ENCODE measurements around the gene KCTD11. TPM values are rescaled to one million over a fixed set of nuclear protein-coding genes. Genes with fewer than 3 reads are reported as not detected.

Gene KCTD11
- total and polyA plus RNA-seq, 2 experiments from 2014 or later = 2.2 to 7.7 TPM

DNA sequence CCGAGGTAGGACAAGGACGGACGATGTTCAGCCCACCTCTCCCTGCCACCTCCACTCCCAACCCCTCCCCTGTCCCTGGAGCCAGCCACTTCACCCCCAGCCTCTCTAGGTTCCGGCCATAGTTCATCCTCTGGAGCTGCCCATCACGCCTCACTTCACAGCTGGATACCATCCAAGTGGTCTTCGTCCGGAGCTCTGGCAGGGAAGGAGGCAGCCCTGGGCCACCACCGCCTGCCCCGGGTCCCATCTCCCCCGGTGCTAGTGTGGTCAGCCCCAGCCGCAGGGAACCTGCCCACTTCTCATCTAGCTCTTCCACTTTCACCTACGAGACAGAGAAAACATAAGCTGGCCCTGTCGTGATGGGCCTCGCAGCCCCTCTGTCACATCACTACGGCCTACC, 30.5 kb upstream of the KCTD11 start:
- H3K4me3 Mint-ChIP-seq = no peak overlapping the region
- no peak overlapping the region for H3K27ac Mint-ChIP-seq
- H3K4me1 Mint-ChIP-seq = peaks cover under 1% of the 10 kb centered on the region; the same call in 1 of the 3 replicates
- DNase-seq (ENCODE audit: low spot score) (no peak), ATAC-seq (no peak)
- H3F3A ChIP-seq (replicated peaks; ENCODE audit: low read depth) = peaks cover 21% of the 10 kb centered on the region; the same call in 1 of the 2 replicates
- H3K36me3 Mint-ChIP-seq (ENCODE audit: low read depth) = peaks cover 75% of the 10 kb centered on the region
- H4K20me1 ChIP-seq (replicated peaks; ENCODE audit: insufficient read depth) = no peaks in the 10 kb centered on the region
- H3K27ac ChIP-seq (ENCODE audit: low read depth) = no peak overlapping the region
- H3K4me1 ChIP-seq (ENCODE audit: insufficient read depth) = no peaks in the 10 kb centered on the region; the same call in 1 of the 2 replicates
- H3K79me2 ChIP-seq (replicated peaks; ENCODE audit: insufficient read depth) = no peaks in the 10 kb centered on the region
- peaks cover 6% of the 10 kb centered on the region for H3K27me3 Mint-ChIP-seq (ENCODE audit: insufficient read depth, low read depth, poor library complexity)
- TF ChIP-seq NANOG (IDR thresholded peaks at IDR 0.05; ENCODE audit: borderline replicate concordance) = no peak
- TF ChIP-seq, protein P1, sequence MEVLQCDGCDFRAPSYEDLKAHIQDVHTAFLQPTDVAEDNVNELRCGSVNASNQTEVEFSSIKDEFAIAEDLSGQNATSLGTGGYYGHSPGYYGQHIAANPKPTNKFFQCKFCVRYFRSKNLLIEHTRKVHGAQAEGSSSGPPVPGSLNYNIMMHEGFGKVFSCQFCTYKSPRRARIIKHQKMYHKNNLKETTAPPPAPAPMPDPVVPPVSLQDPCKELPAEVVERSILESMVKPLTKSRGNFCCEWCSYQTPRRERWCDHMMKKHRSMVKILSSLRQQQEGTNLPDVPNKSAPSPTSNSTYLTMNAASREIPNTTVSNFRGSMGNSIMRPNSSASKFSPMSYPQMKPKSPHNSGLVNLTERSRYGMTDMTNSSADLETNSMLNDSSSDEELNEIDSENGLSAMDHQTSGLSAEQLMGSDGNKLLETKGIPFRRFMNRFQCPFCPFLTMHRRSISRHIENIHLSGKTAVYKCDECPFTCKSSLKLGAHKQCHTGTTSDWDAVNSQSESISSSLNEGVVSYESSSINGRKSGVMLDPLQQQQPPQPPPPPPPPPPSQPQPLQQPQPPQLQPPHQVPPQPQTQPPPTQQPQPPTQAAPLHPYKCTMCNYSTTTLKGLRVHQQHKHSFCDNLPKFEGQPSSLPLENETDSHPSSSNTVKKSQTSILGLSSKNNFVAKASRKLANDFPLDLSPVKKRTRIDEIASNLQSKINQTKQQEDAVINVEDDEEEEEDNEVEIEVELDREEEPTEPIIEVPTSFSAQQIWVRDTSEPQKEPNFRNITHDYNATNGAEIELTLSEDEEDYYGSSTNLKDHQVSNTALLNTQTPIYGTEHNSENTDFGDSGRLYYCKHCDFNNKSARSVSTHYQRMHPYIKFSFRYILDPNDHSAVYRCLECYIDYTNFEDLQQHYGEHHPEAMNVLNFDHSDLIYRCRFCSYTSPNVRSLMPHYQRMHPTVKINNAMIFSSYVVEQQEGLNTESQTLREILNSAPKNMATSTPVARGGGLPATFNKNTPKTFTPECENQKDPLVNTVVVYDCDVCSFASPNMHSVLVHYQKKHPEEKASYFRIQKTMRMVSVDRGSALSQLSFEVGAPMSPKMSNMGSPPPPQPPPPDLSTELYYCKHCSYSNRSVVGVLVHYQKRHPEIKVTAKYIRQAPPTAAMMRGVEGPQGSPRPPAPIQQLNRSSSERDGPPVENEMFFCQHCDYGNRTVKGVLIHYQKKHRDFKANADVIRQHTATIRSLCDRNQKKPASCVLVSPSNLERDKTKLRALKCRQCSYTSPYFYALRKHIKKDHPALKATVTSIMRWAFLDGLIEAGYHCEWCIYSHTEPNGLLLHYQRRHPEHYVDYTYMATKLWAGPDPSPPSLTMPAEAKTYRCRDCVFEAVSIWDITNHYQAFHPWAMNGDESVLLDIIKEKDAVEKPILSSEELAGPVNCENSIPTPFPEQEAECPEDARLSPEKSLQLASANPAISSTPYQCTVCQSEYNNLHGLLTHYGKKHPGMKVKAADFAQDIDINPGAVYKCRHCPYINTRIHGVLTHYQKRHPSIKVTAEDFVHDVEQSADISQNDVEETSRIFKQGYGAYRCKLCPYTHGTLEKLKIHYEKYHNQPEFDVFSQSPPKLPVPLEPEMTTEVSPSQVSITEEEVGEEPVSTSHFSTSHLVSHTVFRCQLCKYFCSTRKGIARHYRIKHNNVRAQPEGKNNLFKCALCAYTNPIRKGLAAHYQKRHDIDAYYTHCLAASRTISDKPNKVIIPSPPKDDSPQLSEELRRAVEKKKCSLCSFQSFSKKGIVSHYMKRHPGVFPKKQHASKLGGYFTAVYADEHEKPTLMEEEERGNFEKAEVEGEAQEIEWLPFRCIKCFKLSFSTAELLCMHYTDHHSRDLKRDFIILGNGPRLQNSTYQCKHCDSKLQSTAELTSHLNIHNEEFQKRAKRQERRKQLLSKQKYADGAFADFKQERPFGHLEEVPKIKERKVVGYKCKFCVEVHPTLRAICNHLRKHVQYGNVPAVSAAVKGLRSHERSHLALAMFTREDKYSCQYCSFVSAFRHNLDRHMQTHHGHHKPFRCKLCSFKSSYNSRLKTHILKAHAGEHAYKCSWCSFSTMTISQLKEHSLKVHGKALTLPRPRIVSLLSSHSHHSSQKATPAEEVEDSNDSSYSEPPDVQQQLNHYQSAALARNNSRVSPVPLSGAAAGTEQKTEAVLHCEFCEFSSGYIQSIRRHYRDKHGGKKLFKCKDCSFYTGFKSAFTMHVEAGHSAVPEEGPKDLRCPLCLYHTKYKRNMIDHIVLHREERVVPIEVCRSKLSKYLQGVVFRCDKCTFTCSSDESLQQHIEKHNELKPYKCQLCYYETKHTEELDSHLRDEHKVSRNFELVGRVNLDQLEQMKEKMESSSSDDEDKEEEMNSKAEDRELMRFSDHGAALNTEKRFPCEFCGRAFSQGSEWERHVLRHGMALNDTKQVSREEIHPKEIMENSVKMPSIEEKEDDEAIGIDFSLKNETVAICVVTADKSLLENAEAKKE (CRISPR knock-in tag; IDR thresholded peaks at IDR 0.05) = no peak
- TF ChIP-seq EZH2 (IDR thresholded peaks at IDR 0.05; ENCODE audit: low read depth, unreplicated experiment) = no peak
- no peak for TF ChIP-seq POLR2AphosphoS5 (IDR thresholded peaks at IDR 0.05; ENCODE audit: low read depth)
- TF ChIP-seq, protein P2, sequence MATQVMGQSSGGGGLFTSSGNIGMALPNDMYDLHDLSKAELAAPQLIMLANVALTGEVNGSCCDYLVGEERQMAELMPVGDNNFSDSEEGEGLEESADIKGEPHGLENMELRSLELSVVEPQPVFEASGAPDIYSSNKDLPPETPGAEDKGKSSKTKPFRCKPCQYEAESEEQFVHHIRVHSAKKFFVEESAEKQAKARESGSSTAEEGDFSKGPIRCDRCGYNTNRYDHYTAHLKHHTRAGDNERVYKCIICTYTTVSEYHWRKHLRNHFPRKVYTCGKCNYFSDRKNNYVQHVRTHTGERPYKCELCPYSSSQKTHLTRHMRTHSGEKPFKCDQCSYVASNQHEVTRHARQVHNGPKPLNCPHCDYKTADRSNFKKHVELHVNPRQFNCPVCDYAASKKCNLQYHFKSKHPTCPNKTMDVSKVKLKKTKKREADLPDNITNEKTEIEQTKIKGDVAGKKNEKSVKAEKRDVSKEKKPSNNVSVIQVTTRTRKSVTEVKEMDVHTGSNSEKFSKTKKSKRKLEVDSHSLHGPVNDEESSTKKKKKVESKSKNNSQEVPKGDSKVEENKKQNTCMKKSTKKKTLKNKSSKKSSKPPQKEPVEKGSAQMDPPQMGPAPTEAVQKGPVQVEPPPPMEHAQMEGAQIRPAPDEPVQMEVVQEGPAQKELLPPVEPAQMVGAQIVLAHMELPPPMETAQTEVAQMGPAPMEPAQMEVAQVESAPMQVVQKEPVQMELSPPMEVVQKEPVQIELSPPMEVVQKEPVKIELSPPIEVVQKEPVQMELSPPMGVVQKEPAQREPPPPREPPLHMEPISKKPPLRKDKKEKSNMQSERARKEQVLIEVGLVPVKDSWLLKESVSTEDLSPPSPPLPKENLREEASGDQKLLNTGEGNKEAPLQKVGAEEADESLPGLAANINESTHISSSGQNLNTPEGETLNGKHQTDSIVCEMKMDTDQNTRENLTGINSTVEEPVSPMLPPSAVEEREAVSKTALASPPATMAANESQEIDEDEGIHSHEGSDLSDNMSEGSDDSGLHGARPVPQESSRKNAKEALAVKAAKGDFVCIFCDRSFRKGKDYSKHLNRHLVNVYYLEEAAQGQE (IDR thresholded peaks at IDR 0.05; ENCODE audit: unreplicated experiment) = no peak
- TF ChIP-seq, protein P3, sequence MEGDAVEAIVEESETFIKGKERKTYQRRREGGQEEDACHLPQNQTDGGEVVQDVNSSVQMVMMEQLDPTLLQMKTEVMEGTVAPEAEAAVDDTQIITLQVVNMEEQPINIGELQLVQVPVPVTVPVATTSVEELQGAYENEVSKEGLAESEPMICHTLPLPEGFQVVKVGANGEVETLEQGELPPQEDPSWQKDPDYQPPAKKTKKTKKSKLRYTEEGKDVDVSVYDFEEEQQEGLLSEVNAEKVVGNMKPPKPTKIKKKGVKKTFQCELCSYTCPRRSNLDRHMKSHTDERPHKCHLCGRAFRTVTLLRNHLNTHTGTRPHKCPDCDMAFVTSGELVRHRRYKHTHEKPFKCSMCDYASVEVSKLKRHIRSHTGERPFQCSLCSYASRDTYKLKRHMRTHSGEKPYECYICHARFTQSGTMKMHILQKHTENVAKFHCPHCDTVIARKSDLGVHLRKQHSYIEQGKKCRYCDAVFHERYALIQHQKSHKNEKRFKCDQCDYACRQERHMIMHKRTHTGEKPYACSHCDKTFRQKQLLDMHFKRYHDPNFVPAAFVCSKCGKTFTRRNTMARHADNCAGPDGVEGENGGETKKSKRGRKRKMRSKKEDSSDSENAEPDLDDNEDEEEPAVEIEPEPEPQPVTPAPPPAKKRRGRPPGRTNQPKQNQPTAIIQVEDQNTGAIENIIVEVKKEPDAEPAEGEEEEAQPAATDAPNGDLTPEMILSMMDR (conservative IDR thresholded peaks at IDR 0.05; ENCODE audit: low read depth in 2 of 2) = no peak
- no peak for TF ChIP-seq EZH2phosphoT487 (IDR thresholded peaks at IDR 0.05; ENCODE audit: unreplicated experiment)
- TF ChIP-seq ZNF331 (CRISPR knock-in tag; IDR thresholded peaks at IDR 0.05; ENCODE audit: low read depth) = no peak
- no peak for TF ChIP-seq STAT1 (IDR thresholded peaks at IDR 0.05; ENCODE audit: unreplicated experiment)
- no peak for TF ChIP-seq ZNF114 (CRISPR knock-in tag; IDR thresholded peaks at IDR 0.05)
- no peak for TF ChIP-seq CREB1 (CRISPR knock-in tag; IDR thresholded peaks at IDR 0.05; ENCODE audit: low read depth)
- no peak for TF ChIP-seq JUNB (IDR thresholded peaks at IDR 0.05; ENCODE audit: unreplicated experiment)
- TF ChIP-seq, protein P4, sequence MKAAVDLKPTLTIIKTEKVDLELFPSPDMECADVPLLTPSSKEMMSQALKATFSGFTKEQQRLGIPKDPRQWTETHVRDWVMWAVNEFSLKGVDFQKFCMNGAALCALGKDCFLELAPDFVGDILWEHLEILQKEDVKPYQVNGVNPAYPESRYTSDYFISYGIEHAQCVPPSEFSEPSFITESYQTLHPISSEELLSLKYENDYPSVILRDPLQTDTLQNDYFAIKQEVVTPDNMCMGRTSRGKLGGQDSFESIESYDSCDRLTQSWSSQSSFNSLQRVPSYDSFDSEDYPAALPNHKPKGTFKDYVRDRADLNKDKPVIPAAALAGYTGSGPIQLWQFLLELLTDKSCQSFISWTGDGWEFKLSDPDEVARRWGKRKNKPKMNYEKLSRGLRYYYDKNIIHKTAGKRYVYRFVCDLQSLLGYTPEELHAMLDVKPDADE (IDR thresholded peaks at IDR 0.05) = no peak
- H3K36me3 ChIP-seq (ENCODE audit: insufficient read depth) = peaks cover 34% of the 10 kb centered on the region
- no peak overlapping the region for H2AFZ ChIP-seq
- no peak overlapping the region for H3K4me3 ChIP-seq
- H3K9me2 ChIP-seq (ENCODE audit: insufficient read depth) = no peaks in the 10 kb centered on the region
- H3K27me3 ChIP-seq (ENCODE audit: insufficient read depth) = no peaks in the 10 kb centered on the region
- no peaks in the 10 kb centered on the region for H3K9me3 Mint-ChIP-seq
- no peak overlapping the region for H3K4me2 ChIP-seq
